OCI-LY7 (cell line): ENCODE measurements around the gene CARMIL1. TPM values are rescaled to one million over a fixed set of nuclear protein-coding genes. Genes with fewer than 3 reads are reported as not detected.

Experiments used
- BruUV-seq: library from RNA; stranded (reverse); fragments of 400-500 nt; replicated peaks from 2 replicates; lab custom pipeline; 2021; lab: Mats Ljungman, UMichigan
- CTCF ChIA-PET: fragments of 300-600 bp; sonication (Branson Sonifier 250); formaldehyde crosslinking; loops from one replicate; lab custom pipeline; 2022; ENCODE audit warnings: antibody characterized with exemption; ENCODE audit not compliant: unreplicated experiment; lab: Charles Lee
- POLR2A ChIA-PET: fragments of 300-600 bp; sonication (Branson Sonifier 250); formaldehyde crosslinking; loops from one replicate; lab custom pipeline; 2022; ENCODE audit warnings: antibody characterized with exemption; lab: Charles Lee
- DNase-seq: peaks from one replicate; pipeline ENCODE4 v3.0.0-alpha.2; 2015; ENCODE audit warnings: low spot score
- H2AFZ ChIP-seq: fragments of 200-600 bp; sonication (generic), shearing (Covaris generic); 2 replicates; pipeline ENCODE4 v1.6.1; 2014; ENCODE audit warnings: mild to moderate bottlenecking, antibody characterized with exemption, low read length, moderate library complexity
- H3K27ac ChIP-seq: fragments of 200-600 bp; sonication (generic); 2 replicates; pipeline ENCODE4 v1.5.1; 2014; ENCODE audit warnings: mixed run types, low read depth, mild to moderate bottlenecking, moderate library complexity, low read length, inconsistent platforms; ENCODE audit not compliant: poor library complexity, severe bottlenecking
- H3K36me3 ChIP-seq: fragments of 200-600 bp; sonication (generic); 2 replicates; pipeline ENCODE4 v1.6.1; 2014; ENCODE audit warnings: mild to moderate bottlenecking, antibody characterized with exemption, low read length, moderate library complexity, mixed read lengths; ENCODE audit not compliant: insufficient read depth
- H3K4me1 ChIP-seq: fragments of 200-600 bp; sonication (generic); 2 replicates; pipeline ENCODE4 v1.5.1; 2014; ENCODE audit warnings: mild to moderate bottlenecking, low read length; ENCODE audit not compliant: insufficient read depth, poor library complexity, severe bottlenecking
- H3K4me2 ChIP-seq: fragments of 200-600 bp; sonication (generic); 2 replicates; pipeline ENCODE4 v1.6.1; 2014; ENCODE audit warnings: mild to moderate bottlenecking, low read length
- H3K4me3 ChIP-seq: fragments of 200-600 bp; sonication (generic); 2 replicates; pipeline ENCODE4 v1.5.1; 2014; ENCODE audit warnings: mild to moderate bottlenecking, low read depth, low read length; ENCODE audit not compliant: poor library complexity, severe bottlenecking
- H3K79me2 ChIP-seq: fragments of 200-600 bp; sonication (generic); 2 replicates; pipeline ENCODE4 v1.6.1; 2016; ENCODE audit warnings: low read depth, mild to moderate bottlenecking, low read length, moderate library complexity, mixed read lengths; ENCODE audit not compliant: insufficient read depth
- H3K9me2 ChIP-seq: fragments of 200-600 bp; sonication (generic); 2 replicates; pipeline ENCODE4 v1.6.1; 2016; ENCODE audit warnings: mild to moderate bottlenecking, low read length, mixed read lengths; ENCODE audit not compliant: insufficient read depth
- H3K9me3 ChIP-seq: fragments of 200-600 bp; sonication (generic); 2 replicates; pipeline ENCODE4 v1.6.1; 2014; ENCODE audit warnings: mild to moderate bottlenecking, mixed run types, low read length, mixed read lengths
- H4K20me1 ChIP-seq: fragments of 200-600 bp; sonication (generic); 2 replicates; pipeline ENCODE4 v1.6.1; 2014; ENCODE audit warnings: mild to moderate bottlenecking, antibody characterized with exemption, low read length, moderate library complexity, mixed read lengths; ENCODE audit not compliant: insufficient read depth
- EZH2phosphoT487 ChIP-seq: fragments of 200-600 bp; sonication (generic); IDR thresholded peaks from 2 replicates; pipeline ENCODE4 v1.6.1; 2018; ENCODE audit warnings: low read depth, borderline replicate concordance, mild to moderate bottlenecking, mixed run types, antibody characterized with exemption, low read length, moderate library complexity, mixed read lengths
- intact Hi-C: fragments of 100-400 bp; cut with micrococcal nuclease; formaldehyde crosslinking; loops from one replicate; pipeline ENCODE4 v1.10.0; 2022; ENCODE audit not compliant: unreplicated experiment
- total RNA-seq, 2 experiments: library from RNA; depleted of rRNA in 1 of 2; stranded (reverse); fragments of >200 nt in 1 of 2; shearing (Covaris generic) in 1 of 2; gene quantifications; 2 replicates each; pipeline ENCODE4 v1.2.3, GENCODE V29; 2014 to 2022
- TF ChIP-seq, protein P1 (sequence below): fragments of 200-600 bp; sonication (generic); conservative IDR thresholded peaks from 2 replicates; pipeline ENCODE4 v1.5.1; 2014; ENCODE audit warnings: mild to moderate bottlenecking, antibody characterized with exemption, low read length, moderate library complexity, mixed read lengths

CARMIL1 gene
- total RNA-seq, 2 experiments from 2014 or later, result 25.5 to 40.1 TPM

GRCh38 chr6:25326960-25327359, 47.8 kb downstream of the CARMIL1 start:
- BruUV-seq, result no TSS peak
- ChIA-PET POLR2A (interaction anchor here (0.5 to 1.3 kb wide), 2 partner anchors 39 to 51 kb away, joined by 3 to 4 read pairs; no protein-coding TSS in a partner anchor), CTCF (no interaction called here)
- Histone ChIP-seq H3K4me1 (peaks cover 16% of the 10 kb centered on the region), H3K27ac (no peak overlapping the region), H3K4me2 (no peak overlapping the region), H3K36me3 (no peaks in the 10 kb centered on the region), H4K20me1 (peaks cover 25% of the 10 kb centered on the region), H3K9me2 (no peaks in the 10 kb centered on the region), H3K79me2 (peaks cover 84% of the 10 kb centered on the region), H3K4me3 (no peak overlapping the region), H3K9me3 (no peaks in the 10 kb centered on the region), H2AFZ (no peak overlapping the region)
- intact Hi-C loops, result no loop called here
- no peak for TF ChIP-seq EZH2phosphoT487
- TF ChIP-seq, protein P1, sequence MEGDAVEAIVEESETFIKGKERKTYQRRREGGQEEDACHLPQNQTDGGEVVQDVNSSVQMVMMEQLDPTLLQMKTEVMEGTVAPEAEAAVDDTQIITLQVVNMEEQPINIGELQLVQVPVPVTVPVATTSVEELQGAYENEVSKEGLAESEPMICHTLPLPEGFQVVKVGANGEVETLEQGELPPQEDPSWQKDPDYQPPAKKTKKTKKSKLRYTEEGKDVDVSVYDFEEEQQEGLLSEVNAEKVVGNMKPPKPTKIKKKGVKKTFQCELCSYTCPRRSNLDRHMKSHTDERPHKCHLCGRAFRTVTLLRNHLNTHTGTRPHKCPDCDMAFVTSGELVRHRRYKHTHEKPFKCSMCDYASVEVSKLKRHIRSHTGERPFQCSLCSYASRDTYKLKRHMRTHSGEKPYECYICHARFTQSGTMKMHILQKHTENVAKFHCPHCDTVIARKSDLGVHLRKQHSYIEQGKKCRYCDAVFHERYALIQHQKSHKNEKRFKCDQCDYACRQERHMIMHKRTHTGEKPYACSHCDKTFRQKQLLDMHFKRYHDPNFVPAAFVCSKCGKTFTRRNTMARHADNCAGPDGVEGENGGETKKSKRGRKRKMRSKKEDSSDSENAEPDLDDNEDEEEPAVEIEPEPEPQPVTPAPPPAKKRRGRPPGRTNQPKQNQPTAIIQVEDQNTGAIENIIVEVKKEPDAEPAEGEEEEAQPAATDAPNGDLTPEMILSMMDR, result no peak
- DNase-seq, result no peak

DNA sequence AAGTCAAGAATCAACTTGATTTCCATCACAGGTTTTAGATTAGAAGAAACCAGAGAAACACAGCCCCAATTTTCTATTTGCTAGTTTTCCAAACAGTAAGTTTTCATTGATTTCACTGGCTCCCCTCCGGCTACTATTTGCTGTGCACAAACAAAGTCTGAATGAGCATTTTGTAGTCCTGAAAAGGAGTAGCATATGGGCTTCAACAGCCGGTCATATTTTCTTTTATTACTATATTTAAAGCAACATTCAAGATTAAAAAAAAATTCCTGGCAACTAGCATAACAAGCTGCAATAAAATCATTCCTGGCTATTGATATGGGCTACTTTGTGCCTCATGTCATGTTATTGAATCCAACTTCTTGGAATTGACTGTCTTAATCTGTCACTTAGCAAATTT, 48.3 kb downstream of the CARMIL1 start:
- ChIA-PET POLR2A (interaction anchor here (0.5 to 1.8 kb wide), 7 partner anchors 9 to 62 kb away, joined by 3 to 6 read pairs (median 3); no protein-coding TSS in a partner anchor), CTCF (no interaction called here)
- DNase-seq, result no peak
- H3K9me3 ChIP-seq, result no peaks in the 10 kb centered on the region
- peaks cover 85% of the 10 kb centered on the region for H3K79me2 ChIP-seq
- no peak overlapping the region for H3K27ac ChIP-seq
- H4K20me1 ChIP-seq, result peaks cover 25% of the 10 kb centered on the region
- H2AFZ ChIP-seq, result no peak overlapping the region
- no peaks in the 10 kb centered on the region for H3K9me2 ChIP-seq
- TF ChIP-seq, protein P1, result no peak
- no peak for TF ChIP-seq EZH2phosphoT487
- no peaks in the 10 kb centered on the region for H3K36me3 ChIP-seq
- no peak overlapping the region for H3K4me2 ChIP-seq
- peaks cover 16% of the 10 kb centered on the region for H3K4me1 ChIP-seq
- intact Hi-C loops, result no loop called here
- no peak overlapping the region for H3K4me3 ChIP-seq
- no TSS peak for BruUV-seq

- no peaks in the 10 kb centered on the region for H3K36me3 ChIP-seq
- H3K4me2 ChIP-seq, result no peak overlapping the region
- H3K9me3 ChIP-seq, result no peaks in the 10 kb centered on the region
- H2AFZ ChIP-seq, result no peak overlapping the region
- peaks cover 89% of the 10 kb centered on the region for H3K79me2 ChIP-seq
- BruUV-seq, result no TSS peak
- TF ChIP-seq, protein P1, result no peak
- TF ChIP-seq EZH2phosphoT487, result no peak
- ChIA-PET POLR2A (interaction anchor here (0.6 to 2.2 kb wide), 5 partner anchors 12 to 131 kb away, joined by 3 to 6 read pairs (median 4); no protein-coding TSS in a partner anchor), CTCF (no interaction called here)
- intact Hi-C loops, result no loop called here
- no peak overlapping the region for H3K4me3 ChIP-seq
- H3K4me1 ChIP-seq, result peaks cover 26% of the 10 kb centered on the region
- no peaks in the 10 kb centered on the region for H3K9me2 ChIP-seq
- no peak overlapping the region for H3K27ac ChIP-seq
- no peak for DNase-seq
- peaks cover 27% of the 10 kb centered on the region for H4K20me1 ChIP-seq
Measured at GRCh38 chr6:25329161-25329817, 50.1 kb downstream of the CARMIL1 start.
